Urothelium cell line (cell line): ENCODE data around the gene CHRM5.
A peak's percentile ranks its signal among the peaks of the same experiment; 100 is the strongest.
"Not testable (repeated sequence)": the region's sequence is repeated elsewhere in the genome, so short reads cannot be mapped to it uniquely, and the experiment has no call there.

Experiments used
- DNase-seq: peaks from one replicate; pipeline ENCODE4 v3.0.0; 2011; ENCODE audit warnings: low spot score, mixed read lengths
- FAIRE-seq: peaks from 2 replicates; lab custom pipeline; 2011; peaks lifted over from hg19 to GRCh38; lab: Jason Lieb, UNC

Gene CHRM5

DNA sequence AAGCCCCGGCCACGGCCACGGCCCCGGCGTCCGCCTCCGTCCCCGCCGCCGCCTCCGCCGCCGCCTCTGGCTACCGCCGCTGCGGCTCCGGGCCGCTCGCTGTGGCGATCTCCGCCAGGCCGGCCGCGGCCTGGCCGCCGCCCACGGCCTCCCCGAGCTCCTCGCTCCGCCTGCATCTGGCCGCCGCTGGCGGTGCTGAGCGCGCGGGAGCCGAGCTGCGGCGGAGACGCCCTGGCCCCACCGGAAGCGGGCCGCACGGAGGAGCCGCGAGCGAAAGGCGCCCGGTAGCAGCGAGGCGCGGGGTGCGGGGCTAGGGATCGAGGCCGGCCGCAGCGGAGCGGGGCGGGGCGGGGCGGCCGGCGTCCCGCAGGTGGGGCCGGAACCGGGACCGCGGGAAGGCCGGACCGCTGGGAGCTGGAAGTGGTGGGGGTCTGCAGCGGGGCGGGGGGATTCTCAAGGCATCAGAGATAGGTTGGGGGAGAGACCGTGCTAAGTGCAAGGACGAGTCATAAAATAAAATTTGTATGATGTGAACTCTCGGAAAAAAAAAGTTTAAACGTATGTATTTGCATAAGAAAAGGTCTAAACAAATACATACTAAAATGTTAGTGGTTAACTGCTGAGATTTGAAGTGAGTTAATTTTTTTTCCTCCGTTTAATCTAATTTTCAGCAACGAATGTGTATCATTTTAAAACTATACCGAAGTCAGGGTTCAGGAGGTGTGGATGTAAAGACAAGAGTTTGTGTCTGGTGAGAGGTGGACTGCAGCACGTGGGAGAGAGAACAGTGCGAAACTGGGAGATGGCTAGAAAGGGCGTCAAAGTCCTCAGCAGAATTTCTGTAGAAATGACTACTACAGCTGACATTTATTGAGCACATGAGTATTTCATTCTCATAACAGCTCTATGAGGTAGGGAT, 70.8 kb downstream of the CHRM5 start, which contains the start of gene AVEN:
Gene AVEN, minus strand, starts transcription at position 334 of the 919 bp plus-strand sequence. Its CDS starts 158 bp downstream, at position 176.
- no peak for FAIRE-seq
- DNase-seq = peak; percentile 54

DNA sequence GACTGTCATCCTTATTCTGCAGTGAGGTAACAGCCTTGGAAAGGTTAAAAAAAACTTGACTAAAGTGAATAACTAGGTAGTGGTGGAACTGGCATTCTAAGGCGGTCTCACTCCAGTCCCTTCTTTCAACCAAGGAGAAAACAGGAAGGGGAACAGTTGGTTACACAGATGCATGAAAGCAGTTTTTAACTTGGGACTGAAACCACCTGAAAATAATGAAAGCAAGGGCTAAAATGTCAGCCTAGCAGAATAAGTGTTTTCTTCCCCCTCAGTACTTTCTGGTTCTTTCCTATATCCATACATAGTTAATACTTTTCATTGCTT, 71.5 kb downstream of the CHRM5 start:
- FAIRE-seq = no peak
- DNase-seq = no peak

DNA sequence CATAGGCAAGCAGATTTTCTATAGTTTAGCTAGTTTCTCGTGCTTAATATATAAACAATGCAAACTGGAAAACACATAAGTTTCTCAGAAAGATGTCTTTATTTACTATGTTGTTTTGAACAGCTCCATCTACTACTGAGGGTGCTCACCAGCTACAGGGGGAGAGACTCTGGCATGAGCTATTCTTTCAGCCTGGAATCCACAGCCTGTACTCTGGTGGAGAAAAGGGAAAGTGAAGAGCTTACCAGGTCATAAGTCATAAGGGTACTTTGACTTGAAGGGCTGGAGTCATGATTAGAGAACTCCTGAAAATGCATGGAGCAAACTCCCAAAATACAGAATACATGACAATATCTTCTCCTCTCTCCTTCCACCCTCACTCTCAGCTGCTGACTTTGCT, 75.1 kb downstream of the CHRM5 start:
- FAIRE-seq = no peak
- no peak for DNase-seq

DNA sequence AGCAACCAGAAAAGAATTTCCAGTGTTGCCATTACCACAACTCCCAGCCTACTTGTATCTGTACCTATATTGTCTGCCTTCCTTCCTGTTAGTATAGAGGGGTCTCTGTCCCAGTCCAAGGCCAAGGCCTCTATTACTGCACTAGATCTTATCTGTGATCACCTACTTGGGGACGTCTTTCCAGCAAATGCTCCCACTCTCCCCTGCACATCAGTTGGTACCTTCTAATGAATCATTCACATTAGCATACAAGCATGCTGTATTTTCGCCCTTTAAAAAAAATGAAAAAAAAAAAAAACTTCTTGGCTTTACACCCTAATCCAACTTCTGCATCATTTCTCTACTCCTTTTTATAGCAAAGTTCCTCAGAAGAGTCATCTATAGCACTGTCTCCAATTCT, 75.5 kb downstream of the CHRM5 start:
- FAIRE-seq = no peak
- no peak for DNase-seq

DNA sequence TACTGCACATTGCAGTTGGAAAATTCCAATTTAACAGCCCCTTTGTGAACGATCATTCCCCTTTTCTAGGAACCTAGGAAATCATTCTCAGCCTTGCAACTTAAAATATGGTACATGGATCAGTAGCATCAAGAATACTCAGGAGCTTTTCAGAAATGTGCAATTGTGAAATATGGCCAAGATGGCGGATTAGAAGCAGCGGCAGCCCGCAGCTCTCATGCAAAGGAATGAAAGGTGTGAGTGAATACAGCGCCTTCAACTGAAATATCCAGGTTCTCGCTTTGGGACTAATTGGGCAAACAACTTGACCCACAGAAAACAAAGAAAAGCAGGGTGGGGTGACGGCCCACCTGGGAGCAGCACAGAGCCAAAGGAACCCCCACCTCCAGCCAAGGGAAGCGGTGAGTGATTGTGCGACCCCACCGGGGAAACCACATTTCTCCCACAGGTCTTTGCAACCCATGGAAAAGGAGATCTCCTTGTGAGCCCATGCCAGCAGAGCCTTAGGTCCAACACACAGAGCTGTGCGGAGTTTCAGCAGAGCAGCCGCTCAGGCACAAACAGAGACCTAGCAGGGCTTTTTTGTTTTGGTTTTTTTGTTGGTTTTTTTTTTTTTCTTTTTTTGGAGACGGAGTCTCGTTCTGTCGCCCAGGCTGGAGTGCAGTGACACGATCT, 78.3 kb downstream of the CHRM5 start:
- DNase-seq (no peak), FAIRE-seq (no peak)

DNA sequence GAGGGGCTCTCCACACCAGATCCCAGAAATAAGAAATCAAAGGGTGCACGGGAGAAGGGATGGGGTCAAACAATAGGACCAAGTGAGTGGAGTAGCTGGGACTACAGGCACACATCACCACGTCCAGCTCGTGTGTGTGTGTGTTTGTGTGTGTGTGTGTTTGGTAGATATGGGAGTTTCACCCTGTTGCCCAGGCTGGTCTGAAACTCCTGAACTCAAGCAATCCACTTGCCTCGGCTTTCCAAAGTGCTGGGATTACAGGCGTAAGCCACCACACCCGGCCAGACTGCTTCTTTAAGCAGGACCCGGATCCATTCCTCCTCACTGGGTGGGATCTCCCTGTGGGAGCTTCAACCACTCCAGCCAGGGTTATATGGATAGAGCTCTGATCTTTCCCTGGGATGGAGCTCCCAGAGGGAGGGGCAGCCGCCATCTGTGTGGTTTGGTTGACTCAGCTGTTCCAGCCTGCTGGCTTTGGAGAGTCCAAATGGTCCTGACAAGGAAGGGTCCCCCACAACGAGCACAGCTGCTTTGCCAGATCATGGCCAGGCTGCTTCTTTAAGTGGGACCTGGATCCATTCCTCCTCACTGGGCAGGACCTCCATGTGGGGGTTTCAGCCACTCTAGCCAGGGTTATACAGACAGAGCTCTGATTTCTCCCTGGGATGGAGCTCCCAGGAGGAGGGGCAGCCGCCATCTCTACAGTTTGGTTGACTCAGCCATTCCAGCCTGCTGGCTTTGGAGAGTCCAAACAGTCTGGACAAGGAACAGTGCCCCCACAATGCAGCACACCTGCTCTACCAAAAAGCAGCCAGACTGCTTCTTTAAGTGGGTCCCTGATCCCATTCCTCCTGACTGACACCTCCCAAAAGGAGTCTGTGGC, 79.8 kb downstream of the CHRM5 start:
- DNase-seq (no peak), FAIRE-seq (no peak)

DNA sequence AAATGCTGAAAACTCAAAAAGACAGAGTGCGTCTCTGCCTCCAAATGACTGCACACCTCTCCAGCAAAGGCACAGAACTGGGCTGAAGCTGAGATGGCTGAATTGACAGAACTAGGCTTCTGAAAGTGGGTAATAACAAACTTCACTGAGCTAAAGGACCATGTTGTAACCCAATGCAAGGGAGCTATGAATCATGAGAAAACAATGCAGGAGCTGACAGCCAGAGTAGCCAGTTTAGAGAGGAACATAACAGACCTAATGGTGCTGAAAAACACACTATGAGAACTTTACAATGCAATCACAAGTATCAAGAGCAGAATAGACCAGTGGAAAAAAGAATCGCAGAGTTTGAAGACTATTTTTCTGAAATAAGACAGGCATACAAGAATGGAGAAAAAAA, 80.8 kb downstream of the CHRM5 start:
- DNase-seq (no peak), FAIRE-seq (no peak)

DNA sequence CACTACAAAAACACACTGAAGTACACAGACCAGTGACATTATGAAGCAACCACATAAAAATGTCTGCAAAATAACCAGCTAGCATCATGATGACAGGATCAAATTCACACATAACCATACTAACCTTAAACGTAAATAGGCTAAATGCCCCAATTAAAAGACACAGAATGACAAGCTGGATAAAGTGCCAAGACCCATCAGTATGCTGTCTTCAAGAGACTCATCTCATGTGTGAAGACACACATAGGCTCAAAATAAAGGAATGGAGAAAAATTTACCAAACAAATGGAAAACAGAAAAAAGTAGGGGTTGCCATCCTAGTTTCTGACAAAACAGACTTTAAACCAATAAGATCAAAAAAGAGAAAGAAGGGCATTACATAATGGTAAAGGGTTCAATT, 82.1 kb downstream of the CHRM5 start:
- DNase-seq, FAIRE-seq: not testable (repeated sequence)

DNA sequence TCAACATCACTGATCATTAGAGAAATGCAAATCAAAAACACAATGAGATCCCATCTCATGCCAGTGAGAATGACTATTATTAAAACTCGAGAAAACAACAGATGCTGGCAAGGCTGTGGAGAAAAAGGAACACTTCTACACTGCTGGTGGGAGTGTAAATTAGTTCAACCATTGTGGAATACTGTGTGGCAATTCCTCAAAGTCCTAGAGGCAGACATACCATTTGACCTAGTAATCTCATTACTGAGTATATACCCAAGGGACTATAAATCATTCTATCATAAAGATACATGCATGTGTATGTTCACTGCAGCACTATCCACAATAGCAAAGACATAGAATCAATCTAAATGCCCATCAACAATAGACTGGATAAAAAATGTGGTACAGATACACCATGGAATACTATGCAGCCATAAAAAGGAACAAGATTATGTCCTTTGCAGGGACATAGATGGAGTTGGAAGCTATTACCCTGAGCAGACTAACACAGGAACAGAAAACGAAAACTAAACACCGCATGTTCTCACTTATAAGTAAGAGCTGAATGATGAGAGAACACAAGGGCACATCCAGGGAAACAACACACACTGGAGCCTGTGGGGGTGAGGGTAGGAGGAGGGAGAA, 85.9 kb downstream of the CHRM5 start:
- FAIRE-seq (no peak), DNase-seq (no peak)

DNA sequence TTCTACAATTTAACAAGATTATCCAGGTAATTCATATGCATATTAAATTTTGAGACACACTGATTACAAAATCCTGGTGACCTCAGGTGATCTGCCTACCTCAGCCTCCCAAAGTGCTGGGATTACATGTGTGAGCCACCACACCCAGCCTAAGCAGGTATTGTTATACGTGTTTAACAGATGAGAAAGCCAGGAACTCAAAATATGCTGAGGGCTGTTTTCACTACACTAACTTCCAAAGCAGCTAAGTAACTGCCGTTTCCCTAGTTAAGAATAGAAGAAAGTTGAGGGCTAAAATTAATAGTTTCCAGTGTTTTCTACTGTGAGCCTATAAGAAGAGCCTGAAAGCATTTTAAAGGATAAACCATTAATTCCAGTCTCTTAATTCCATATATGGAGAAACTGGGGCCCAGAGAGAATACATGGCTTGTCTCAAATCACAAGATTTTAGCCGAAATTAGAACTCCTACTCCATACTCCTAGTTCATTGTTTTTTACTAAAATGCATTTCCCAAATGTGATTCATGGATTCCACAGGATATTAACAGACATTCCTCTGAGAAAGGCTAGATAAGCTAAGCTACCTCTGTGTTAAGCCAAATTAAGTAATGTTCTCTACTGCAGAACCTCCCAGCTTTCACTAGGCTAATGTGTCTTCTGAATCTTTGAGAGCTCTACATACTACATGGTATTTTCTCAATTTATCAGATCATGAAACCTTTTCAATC, 87.7 kb downstream of the CHRM5 start:
- DNase-seq (peak; percentile 24), FAIRE-seq (no peak)

DNA sequence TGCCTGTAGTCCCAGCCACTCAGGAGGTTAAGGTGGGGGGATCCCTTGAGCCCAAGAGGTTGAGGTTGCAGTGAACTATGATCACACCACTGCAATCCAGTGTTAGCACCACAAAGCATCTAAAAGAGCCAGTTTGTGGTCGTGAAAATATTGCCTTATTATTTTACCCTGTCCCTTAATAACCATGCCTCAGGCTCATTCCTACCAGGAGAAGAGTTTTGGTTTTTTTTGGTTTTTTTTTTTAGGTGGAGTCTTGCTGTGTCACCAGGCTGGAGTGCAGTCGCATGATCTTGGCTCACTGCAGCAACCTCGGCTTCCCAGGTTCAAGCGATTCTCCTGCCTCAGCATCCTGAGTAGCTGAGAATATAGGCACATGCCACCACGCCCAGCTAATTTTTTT, 88.6 kb downstream of the CHRM5 start:
- DNase-seq = no peak
- FAIRE-seq = no peak

DNA sequence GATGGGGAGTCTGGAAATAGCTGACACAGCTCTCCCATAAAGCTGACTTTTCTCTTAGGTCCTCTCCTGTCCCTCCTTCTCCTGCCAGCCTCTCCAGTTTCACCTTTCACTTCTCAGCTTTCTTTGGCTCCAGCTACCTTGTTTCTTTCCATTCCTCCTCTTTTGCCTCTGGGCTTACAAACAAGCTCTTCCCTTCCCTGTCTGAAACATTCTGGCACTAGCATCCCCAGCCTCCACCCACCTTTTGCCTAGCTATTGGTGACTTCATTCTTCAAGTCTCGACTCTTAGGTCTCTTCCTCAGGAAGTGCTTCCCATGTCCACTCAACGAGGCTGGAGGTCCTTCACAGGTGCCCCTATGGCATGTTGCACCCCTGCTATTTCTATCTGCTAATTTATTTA, 91.2 kb downstream of the CHRM5 start:
- DNase-seq (no peak), FAIRE-seq (no peak)

DNA sequence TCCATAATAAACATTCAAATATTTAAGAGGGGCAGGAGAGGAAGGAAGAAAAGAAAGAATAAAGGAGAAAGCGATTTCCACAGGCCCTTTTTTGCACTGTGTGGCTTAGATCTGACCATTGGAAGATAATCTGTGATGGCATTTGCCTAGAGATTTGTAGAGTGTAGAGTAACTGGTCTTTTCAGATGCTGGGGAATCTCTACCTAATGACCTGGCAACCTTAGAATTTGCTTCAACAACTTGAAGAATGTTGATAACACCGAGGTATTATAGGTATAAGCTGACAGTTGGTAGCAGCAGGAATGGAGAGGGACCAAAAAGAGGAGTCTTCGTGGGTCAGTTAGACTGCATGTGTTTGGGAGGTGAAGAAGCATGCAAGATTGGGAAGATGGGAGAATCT, 91.6 kb downstream of the CHRM5 start:
- FAIRE-seq (no peak), DNase-seq (no peak)

DNA sequence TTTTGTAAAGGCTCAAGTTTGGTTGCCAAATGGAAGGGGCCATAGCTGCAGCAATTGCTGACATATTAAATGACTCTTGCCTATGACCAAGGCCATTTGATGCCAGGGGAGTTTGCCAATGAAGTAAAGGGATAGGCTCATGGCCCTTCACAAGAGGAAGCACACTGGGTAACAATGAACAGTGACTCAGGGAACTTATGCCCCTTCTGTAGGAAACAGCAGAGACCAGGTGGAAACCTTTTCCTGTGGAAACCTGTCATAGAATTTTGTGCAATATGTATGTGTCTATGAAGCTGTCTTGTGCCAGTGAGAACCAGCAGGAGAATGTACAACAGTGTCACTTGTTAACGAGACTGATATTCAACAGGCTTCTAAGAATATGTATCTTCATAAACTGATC, 96.1 kb downstream of the CHRM5 start:
- DNase-seq (no peak), FAIRE-seq (no peak)

DNA sequence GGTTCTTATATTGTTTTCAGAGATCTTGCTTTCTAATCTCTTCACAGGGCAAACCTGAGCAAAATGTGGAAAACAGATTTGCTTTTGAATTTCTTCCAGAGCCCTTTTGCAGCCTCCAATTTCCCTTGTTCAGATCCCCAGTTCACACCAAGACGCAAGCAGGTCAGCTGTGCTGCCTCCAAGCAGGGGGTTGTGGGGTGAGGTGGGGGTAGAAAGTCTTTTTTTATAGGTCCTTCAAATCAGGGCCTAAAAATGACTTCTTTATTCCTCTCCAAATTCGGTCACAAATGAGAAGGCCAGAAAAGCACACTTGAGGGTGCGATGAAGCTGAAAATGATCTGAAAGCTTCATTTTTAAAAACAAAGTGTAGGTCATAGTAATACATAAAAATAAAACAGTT, 97.0 kb downstream of the CHRM5 start:
- FAIRE-seq = no peak
- DNase-seq = no peak

DNA sequence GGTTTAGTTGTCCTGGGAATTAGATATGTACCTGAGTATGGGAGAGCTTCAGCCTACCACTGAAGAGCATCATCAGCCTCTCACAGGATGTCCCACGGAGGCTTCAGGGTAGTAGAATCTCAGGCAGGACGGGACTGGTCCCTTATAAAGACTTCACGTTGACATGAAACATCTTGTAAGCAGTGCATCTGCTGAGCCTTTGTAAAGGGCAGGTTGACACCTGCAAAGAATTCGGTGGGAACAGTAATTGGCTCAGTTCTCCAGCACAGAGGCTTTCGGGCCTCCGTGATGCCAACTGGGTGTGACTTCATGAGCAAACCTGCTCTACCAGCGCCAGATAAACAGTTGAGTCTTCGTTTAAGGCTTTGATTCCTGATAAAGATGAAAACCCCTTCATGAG, 97.6 kb downstream of the CHRM5 start:
- DNase-seq (no peak), FAIRE-seq (no peak)

DNA sequence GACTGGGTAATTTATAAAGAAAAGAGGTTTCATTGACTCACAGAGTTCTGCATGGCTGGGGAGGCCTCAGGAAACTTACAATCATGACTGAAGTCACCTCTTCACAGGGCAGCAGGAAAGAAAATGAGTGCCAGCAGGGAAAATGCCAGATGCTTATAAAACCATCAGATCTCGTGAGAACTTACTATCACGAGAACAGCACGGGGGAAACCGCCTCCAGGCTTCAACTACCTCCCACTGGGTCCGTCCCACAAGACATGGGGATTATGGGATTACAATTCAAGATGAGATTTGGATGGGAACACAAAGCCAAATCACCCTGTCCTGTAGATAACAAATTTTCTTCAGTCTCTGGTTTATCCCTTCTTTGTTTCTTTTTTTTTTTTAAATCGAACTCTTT, 101.7 kb downstream of the CHRM5 start:
- FAIRE-seq = no peak
- no peak for DNase-seq

DNA sequence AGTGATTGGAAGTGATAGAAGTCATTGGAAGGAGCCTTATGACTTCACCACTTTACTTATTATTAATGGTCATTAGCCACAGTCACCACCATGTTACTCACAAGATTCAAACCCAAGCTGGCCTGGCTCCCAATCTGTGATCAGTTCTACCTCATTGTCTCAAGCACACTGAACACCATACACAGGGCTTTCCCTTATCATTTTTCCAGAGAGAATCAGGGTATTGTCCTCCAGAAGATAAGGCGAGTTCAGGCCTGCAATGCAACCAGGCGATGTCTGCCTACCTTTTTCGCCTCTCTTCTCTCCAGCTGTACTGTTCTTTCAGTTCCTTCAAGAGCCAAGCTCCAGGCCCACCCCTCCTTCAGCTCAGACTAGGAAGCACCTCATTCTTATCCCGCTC, 108.5 kb downstream of the CHRM5 start:
- DNase-seq (no peak), FAIRE-seq (no peak)

DNA sequence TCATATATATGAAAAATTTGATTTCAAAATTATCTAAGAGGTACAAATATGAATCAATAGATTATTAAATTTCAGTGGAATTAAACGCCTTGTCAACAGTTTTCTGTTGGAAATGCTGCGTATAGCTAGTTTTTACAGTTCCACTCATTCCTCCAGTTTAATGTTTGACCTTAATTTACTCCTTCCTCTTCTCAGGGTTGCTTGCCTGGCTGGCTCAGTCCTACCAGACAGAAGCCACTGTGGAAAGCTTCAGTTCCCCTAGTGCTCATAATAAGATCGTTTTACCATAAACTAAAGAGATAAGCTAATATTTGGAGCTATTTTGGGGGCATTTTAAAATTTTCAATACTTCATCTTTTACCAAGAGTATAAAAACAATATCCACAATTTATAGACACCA, 110.6 kb downstream of the CHRM5 start:
- DNase-seq = no peak
- FAIRE-seq = no peak

DNA sequence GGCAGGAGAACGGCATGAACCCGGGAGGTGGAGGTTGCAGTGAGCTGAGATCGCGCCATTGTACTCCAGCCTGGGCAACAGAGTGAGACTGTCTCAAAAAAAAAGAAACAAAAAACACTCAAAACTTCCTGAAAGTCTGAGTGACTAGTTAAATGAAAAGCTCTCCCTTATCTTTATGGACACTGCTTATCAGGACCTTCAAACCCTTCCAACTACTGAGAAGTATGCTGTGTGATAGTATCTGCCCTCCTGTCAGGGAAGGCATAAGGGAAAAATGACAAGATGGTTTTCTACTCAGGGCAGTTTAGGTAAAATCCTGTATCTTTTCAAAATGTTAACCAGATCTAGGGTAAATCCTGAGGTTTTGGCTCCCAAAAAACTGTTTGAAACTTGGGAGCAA, 111.6 kb downstream of the CHRM5 start:
- DNase-seq (no peak), FAIRE-seq (no peak)
